Measurements from ENCODE around the gene UPK2. TPM values are rescaled to one million over a fixed set of nuclear protein-coding genes. Genes with fewer than 3 reads are reported as not detected.

UPK2 gene
- total and polyA plus RNA-seq, 2 of the 13 experiments (the other 11 are each of a cell fraction or from before 2014, with no cell fraction given), result not detected

- TF ChIP-seq ZNF260 (CRISPR knock-in tag; IDR thresholded peaks at IDR 0.05; ENCODE audit: borderline replicate concordance, low read depth) (no peak), TFDP2 (CRISPR knock-in tag; IDR thresholded peaks at IDR 0.05) (no peak), ZBED4 (CRISPR knock-in tag; IDR thresholded peaks at IDR 0.05; ENCODE audit: borderline replicate concordance) (0 out of 2 replicates have a peak, but pooled peaks have one; percentile 51), HINFP (CRISPR knock-in tag; IDR thresholded peaks at IDR 0.05; ENCODE audit: low read depth) (no peak), AGO2 (optimal IDR thresholded peaks at IDR 0.05; ENCODE audit: low read depth, low read length) (no peak), ZBTB3 (CRISPR knock-in tag; IDR thresholded peaks at IDR 0.05; ENCODE audit: borderline replicate concordance, low read depth) (0 out of 2 replicates have a peak, but pooled peaks have one; percentile 4), PRMT3 (CRISPR knock-in tag; IDR thresholded peaks at IDR 0.05; ENCODE audit: borderline replicate concordance, low read depth) (no peak), EED (CRISPR knock-in tag; IDR thresholded peaks at IDR 0.05) (no peak), FOXK1 (CRISPR knock-in tag; IDR thresholded peaks at IDR 0.05; ENCODE audit: borderline replicate concordance, low read depth) (peak; percentile 36; the same call in 1 of the 2 replicates), ZNF790 (CRISPR knock-in tag; IDR thresholded peaks at IDR 0.05; ENCODE audit: borderline replicate concordance) (no peak), ZNF225 (CRISPR knock-in tag; IDR thresholded peaks at IDR 0.05) (no peak), ZHX2 (IDR thresholded peaks at IDR 0.05; ENCODE audit: low read depth) (no peak), ZHX2 (CRISPR knock-in tag; IDR thresholded peaks at IDR 0.05; ENCODE audit: borderline replicate concordance) (no peak)
These were observed 34.8 kb upstream of the UPK2 start (continued) for GRCh38 chr11:118921121-118921928.

Data from HepG2 (cell line).